K562 (cell line): ENCODE results near the gene PPP1R14B. TPM values are rescaled to one million over a fixed set of nuclear protein-coding genes. Genes with fewer than 3 reads are reported as not detected.

ENCODE experiments used
- NFRKB ChIP-seq: fragments of 450-650 bp; IDR thresholded peaks from 2 replicates; pipeline ENCODE4 v1.6.1; 2016; ENCODE audit warnings: low read depth
- NKRF ChIP-seq: fragments of 450-650 bp; IDR thresholded peaks from 2 replicates; pipeline ENCODE4 v1.6.1; 2016; ENCODE audit warnings: borderline replicate concordance
- PHF20 ChIP-seq: fragments of 450-650 bp; IDR thresholded peaks from 2 replicates; pipeline ENCODE4 v1.6.1; 2018; ENCODE audit not compliant: partially characterized antibody
- RREB1 ChIP-seq: fragments of 250-450 bp; sonication (Bioruptor Pico); IDR thresholded peaks from 2 replicates; pipeline ENCODE4 v1.4.0; 2020
- STAT6 ChIP-seq: sonication (generic); formaldehyde crosslinking; IDR thresholded peaks from 2 replicates; pipeline ENCODE4 v1.8.1; 2023; ENCODE audit warnings: mild to moderate bottlenecking, missing genetic modification reagents
- TGIF2 ChIP-seq: sonication (generic); formaldehyde crosslinking; IDR thresholded peaks from 2 replicates; pipeline ENCODE4 v1.8.1; 2022; ENCODE audit warnings: mild to moderate bottlenecking, missing genetic modification reagents, moderate library complexity
- ZBTB40 ChIP-seq, 2 experiments: fragments of 450-650 bp in 1 of 2; sonication (generic) in 1 of 2; formaldehyde crosslinking in 1 of 2; IDR thresholded peaks; 2 replicates each; pipeline versions ENCODE4 v1.7.1 to v1.9.0; 2016 to 2022; ENCODE audit warnings: inconsistent platforms in 1 of 2, mild to moderate bottlenecking in 1 of 2, missing genetic modification reagents in 1 of 2
- ZNF696 ChIP-seq: fragments of 250-450 bp; sonication (Bioruptor Pico); conservative IDR thresholded peaks from 2 replicates; pipeline ENCODE4 v1.4.0; 2020; ENCODE audit warnings: mild to moderate bottlenecking, moderate library complexity
- polyA plus RNA-seq, 8 experiments: library from polyadenylated mRNA; depleted of rRNA in 4 of 8; stranded (reverse) in 5 of 8; unstranded in 3 of 8; fragments of >200 nt; fragmentation: Nextera tagmentation in 2 of 8; fragmentation: Illumina TruSeq in 1 of 8; extraction: Ambion mirVana in 2 of 8; extraction: Trizol in 1 of 8; gene quantifications; 2 replicates each; pipeline versions ENCODE4 v1.2.1 to v1.2.3, GENCODE V29; 2011 to 2014; ENCODE audit warnings: inconsistent platforms in 1 of 8, missing spikeins in 1 of 8
- total RNA-seq, 7 experiments: library from RNA; depleted of rRNA in 6 of 7; stranded (reverse); fragments of >200 nt in 6 of 7; fragmentation: Illumina TruSeq in 2 of 7; extraction: Trizol in 2 of 7; gene quantifications; 2 replicates each; pipeline versions ENCODE4 v1.2.1 to v1.2.3, GENCODE V29; 2011 to 2021; ENCODE audit warnings: low replicate concordance in 1 of 7

PPP1R14B gene
- total and polyA plus RNA-seq, 9 of the 15 experiments (the other 6 are each of a cell fraction or from before 2014, with no cell fraction given), result 7.7 to 566 (median 212) TPM

GRCh38 chr11:64286801-64287159 is 40.0 kb upstream of the PPP1R14B start (continued):
- TF ChIP-seq ZBTB40 (IDR thresholded peaks at IDR 0.05) (no peak), ZBTB40 (CRISPR knock-in tag; IDR thresholded peaks at IDR 0.05) (no peak), RREB1 (CRISPR knock-in tag) (no peak), PHF20 (no peak), NFRKB (no peak), ZNF696 (CRISPR knock-in tag) (no peak), TGIF2 (CRISPR knock-in tag) (no peak), STAT6 (no peak), NKRF (no peak)
